NB4 (cell line): ENCODE results near the gene DNAJB4.

Experiments used
- DNase-seq: peaks from one replicate; pipeline ENCODE4 v3.0.0; 2010; ENCODE audit warnings: low read depth
- H3K4me3 ChIP-seq: one replicate; pipeline ENCODE4 v1.5.1; 2011; ENCODE audit warnings: mild to moderate bottlenecking, low read depth, low read length, moderate library complexity
- CTCF ChIP-seq: IDR thresholded peaks from one replicate; pipeline ENCODE4 v1.5.1; 2012; ENCODE audit warnings: low read depth, low read length
- MAX ChIP-seq: IDR thresholded peaks from 2 replicates; pipeline ENCODE4 v1.6.1; 2011; ENCODE audit warnings: low read depth, low read length
- MYC ChIP-seq: IDR thresholded peaks from 2 replicates; pipeline ENCODE4 v1.6.1; 2011; ENCODE audit warnings: low read depth, low read length
- POLR2A ChIP-seq: IDR thresholded peaks from 2 replicates; pipeline ENCODE4 v1.6.1; 2011; ENCODE audit warnings: mild to moderate bottlenecking; ENCODE audit not compliant: insufficient read length; ENCODE audit errors: extremely low read depth

Gene DNAJB4

DNA sequence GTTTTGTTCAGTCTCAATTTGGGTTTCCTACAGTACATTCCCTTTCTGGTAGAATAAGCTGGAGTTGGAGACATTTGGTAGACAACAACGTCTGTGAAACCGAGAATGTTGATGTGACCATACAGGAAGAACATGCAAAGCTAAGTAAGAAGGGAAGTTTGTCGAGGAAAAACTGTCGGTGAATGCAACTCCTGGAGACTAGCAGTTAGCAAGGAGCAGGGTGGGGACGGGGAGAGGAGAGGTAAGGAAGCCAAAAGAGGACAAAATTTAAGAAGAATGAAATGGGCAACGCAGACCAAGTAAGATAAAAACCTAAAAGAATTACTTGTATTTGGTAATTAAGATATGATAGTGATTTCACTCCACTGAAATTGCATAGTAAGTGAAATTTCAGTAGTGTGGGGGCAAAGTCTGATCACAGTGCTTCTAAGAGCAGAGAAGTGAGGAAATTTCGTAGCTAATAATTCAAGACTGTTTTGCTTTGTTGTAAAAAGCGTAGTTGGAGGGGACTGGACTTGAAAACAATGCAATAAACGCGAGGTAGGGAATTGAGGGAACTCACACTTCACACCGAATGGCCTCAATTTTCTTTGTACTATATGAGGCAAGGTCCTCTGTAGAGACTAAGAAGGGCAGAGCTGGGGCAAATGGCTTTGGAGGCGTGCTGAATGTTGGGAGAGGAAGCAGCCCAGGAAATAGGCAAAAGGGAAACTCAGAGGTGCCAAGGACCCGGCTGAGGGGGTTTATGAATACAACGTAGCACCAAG is 40.2 kb downstream of the DNAJB4 start:
- no peak overlapping the region for H3K4me3 ChIP-seq
- TF ChIP-seq CTCF (no peak), MYC (no peak)
- DNase-seq: no peak

- no peak for TF ChIP-seq MAX
- TF ChIP-seq MYC: no peak
- no peak for TF ChIP-seq CTCF
- TF ChIP-seq POLR2A: no peak
- DNase-seq: no peak
- H3K4me3 ChIP-seq: no peak overlapping the region
These were observed 40.8 kb downstream of the DNAJB4 start for GRCh38 chr1:78045563-78045925.

DNA sequence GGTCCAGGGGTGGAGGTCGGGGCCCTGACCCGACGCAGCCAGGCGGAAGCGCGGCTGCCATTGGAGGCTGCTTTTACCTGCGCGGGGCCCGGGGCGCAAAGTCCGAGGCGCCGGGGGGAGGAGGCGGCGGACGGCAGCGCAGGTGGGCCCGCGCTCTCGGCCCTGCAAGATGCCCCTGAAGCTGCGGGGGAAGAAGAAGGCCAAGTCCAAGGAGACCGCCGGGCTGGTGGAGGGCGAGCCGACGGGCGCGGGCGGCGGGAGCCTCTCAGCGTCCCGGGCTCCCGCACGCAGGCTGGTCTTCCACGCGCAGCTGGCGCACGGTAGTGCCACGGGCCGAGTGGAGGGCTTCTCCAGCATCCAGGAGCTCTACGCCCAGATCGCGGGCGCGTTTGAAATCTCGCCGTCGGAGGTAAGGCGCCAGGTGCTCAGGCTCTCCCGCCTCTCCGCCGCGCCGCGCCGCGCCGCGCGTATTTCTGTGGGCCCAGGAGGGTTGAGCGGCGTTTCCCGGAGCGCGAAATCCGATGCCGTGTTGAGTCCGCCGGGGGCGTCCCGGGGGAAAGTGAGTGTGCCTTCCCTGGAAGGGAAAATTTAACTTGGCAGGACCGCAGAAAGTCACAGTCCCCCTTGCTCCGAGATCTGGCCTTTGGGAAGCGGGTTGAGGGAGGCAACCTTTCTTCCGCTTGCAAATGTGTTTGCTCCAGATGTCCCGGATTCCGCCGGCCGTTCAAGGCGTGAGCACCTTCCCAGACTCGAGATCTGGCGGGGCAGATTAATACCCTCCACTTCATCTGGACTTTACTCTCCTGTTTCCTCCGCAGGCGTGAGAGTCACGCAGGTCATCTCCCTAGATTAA is 41.4 kb downstream of the DNAJB4 start, which contains the start of gene GIPC2:
TSS of gene GIPC2 (plus strand) at position 41 of the 853 bp plus-strand sequence. CDS start at position 170, 129 bp downstream.
- TF ChIP-seq CTCF: no peak
- TF ChIP-seq POLR2A: no peak
- TF ChIP-seq MYC: no peak
- TF ChIP-seq MAX: no peak
- DNase-seq: no peak
- no peak within 1 kb of the TSS for H3K4me3 ChIP-seq

- no peak for DNase-seq
- no peak overlapping the region for H3K4me3 ChIP-seq
- no peak for TF ChIP-seq POLR2A
- no peak for TF ChIP-seq MAX
- no peak for TF ChIP-seq MYC
- no peak for TF ChIP-seq CTCF
These were observed 42.4 kb downstream of the DNAJB4 start for GRCh38 chr1:78047106-78047505.

- no peak overlapping the region for H3K4me3 ChIP-seq
- DNase-seq: no peak
- TF ChIP-seq CTCF: no peak
These were observed 42.9 kb downstream of the DNAJB4 start for GRCh38 chr1:78047631-78048030.

GRCh38 chr1:78048446-78048845 is 43.7 kb downstream of the DNAJB4 start:
- no peak overlapping the region for H3K4me3 ChIP-seq
- peak; percentile 7 for DNase-seq
- TF ChIP-seq POLR2A (no peak), CTCF (no peak), MAX (no peak), MYC (no peak)
